GM12878 (cell line): Measurements from ENCODE around the gene HMCN2. TPM values are rescaled to one million over a fixed set of nuclear protein-coding genes. Genes with fewer than 3 reads are reported as not detected.
A peak's percentile ranks its signal among the peaks of the same experiment; 100 is the strongest.

Source experiments
- ATAC-seq: fragments of 200-7000 bp; cut with Tn5 transposase; 3 replicates; pipeline ENCODE4 v1.9.1; 2020; ENCODE audit warnings: mild to moderate bottlenecking, moderate library complexity
- BruUV-seq: library from RNA; stranded (reverse); fragments of 400-500 nt; replicated peaks from 2 replicates; lab custom pipeline; 2021; lab: Mats Ljungman, UMichigan
- CTCF ChIA-PET: fragments of 300-600 bp; sonication (Branson Sonifier 250); formaldehyde crosslinking; extraction: SDS; loops from one replicate; lab custom pipeline; 2021; ENCODE audit warnings: inconsistent platforms; lab: Yijun Ruan, JAX
- POLR2A ChIA-PET: fragments of 350-600 bp; formaldehyde crosslinking; extraction: SDS; loops from one replicate; lab custom pipeline; 2021; ENCODE audit warnings: inconsistent platforms; lab: Charles Lee
- RAD21 ChIA-PET: fragments of 300-600 bp; sonication (Branson Sonifier 250); formaldehyde crosslinking; loops from one replicate; lab custom pipeline; 2023; ENCODE audit warnings: antibody characterized with exemption; ENCODE audit not compliant: unreplicated experiment; lab: Charles Lee
- SMC1A ChIA-PET: fragments of 300-600 bp; sonication (Branson Sonifier 250); formaldehyde crosslinking; loops from one replicate; lab custom pipeline; 2023; ENCODE audit not compliant: unreplicated experiment, uncharacterized antibody; lab: Charles Lee
- DNase-seq: peaks from one replicate; pipeline ENCODE4 v3.0.0-alpha.2; 2011; ENCODE audit warnings: low read depth, low spot score
- FAIRE-seq: peaks from 3 replicates; lab custom pipeline; 2011; peaks lifted over from hg19 to GRCh38; lab: Jason Lieb, UNC
- H2AFZ ChIP-seq: 2 replicates; pipeline ENCODE4 v1.6.0; 2011; ENCODE audit warnings: low read depth, low read length, control low read depth; ENCODE audit not compliant: control insufficient read depth
- H3K27ac ChIP-seq: 2 replicates; pipeline ENCODE4 v1.5.1; 2011; ENCODE audit warnings: control low read depth; ENCODE audit not compliant: control insufficient read depth, insufficient read depth
- H3K27me3 ChIP-seq, 2 experiments: replicated peaks in 1 of 2; 2 replicates each; pipeline versions ENCODE4 v1.6.0 to v1.6.1; 2011; ENCODE audit warnings: low read length in 1 of 2; ENCODE audit not compliant: control insufficient read depth in 2 of 2, insufficient read depth in 2 of 2
- H3K36me3 ChIP-seq, 2 experiments: 2 replicates each; pipeline ENCODE4 v1.5.1; 2011; ENCODE audit warnings: low read length in 1 of 2; ENCODE audit not compliant: control insufficient read depth in 2 of 2, insufficient read depth in 2 of 2
- H3K4me1 ChIP-seq: 2 replicates; pipeline ENCODE4 v1.6.1; 2011; ENCODE audit warnings: mild to moderate bottlenecking, low read length, moderate library complexity, mixed read lengths; ENCODE audit not compliant: control insufficient read depth, insufficient read depth
- H3K4me2 ChIP-seq: 2 replicates; pipeline ENCODE4 v1.6.0; 2011; ENCODE audit warnings: control low read depth; ENCODE audit not compliant: control insufficient read depth, insufficient read depth
- H3K4me3 ChIP-seq: fragments of 200-600 bp; sonication (generic); 2 replicates; pipeline ENCODE4 v1.5.1; 2016
- H3K79me2 ChIP-seq: 2 replicates; pipeline ENCODE4 v1.6.0; 2011; ENCODE audit warnings: low read length; ENCODE audit not compliant: control insufficient read depth, insufficient read depth
- H3K9ac ChIP-seq: 2 replicates; pipeline ENCODE4 v1.8.0; 2011; ENCODE audit warnings: low read length, control low read depth, mixed read lengths; ENCODE audit not compliant: control insufficient read depth, insufficient read depth
- H3K9me3 ChIP-seq: replicated peaks from 3 replicates; pipeline ENCODE4 v1.5.1; 2011; ENCODE audit warnings: mild to moderate bottlenecking, low read length; ENCODE audit not compliant: control insufficient read depth, insufficient read depth
- H4K20me1 ChIP-seq: 2 replicates; pipeline ENCODE4 v1.6.0; 2011; ENCODE audit not compliant: control insufficient read depth, insufficient read depth
- TCF7 ChIP-seq: IDR thresholded peaks from 2 replicates; pipeline ENCODE4 v1.6.1; 2014; ENCODE audit warnings: antibody characterized with exemption, borderline replicate concordance
- ZNF207 ChIP-seq: fragments of 450-650 bp; IDR thresholded peaks from 2 replicates; pipeline ENCODE4 v1.6.1; 2014; ENCODE audit warnings: antibody characterized with exemption, mild to moderate bottlenecking, borderline replicate concordance
- ZNF384 ChIP-seq: IDR thresholded peaks from 2 replicates; pipeline ENCODE4 v1.6.1; 2012; ENCODE audit warnings: low read depth, mild to moderate bottlenecking, low read length, improper control_type of control experiment, borderline replicate concordance
- WGBS: methylation state at CpG from one replicate; pipeline ENCODE4 v1.1.6; 2016; ENCODE audit warnings: low lambda C conversion rate; ENCODE audit not compliant: insufficient replicate concordance, insufficient coverage; ENCODE audit errors: missing lambda C conversion rate; 5-methylcytosine and 5-hydroxymethylcytosine counted together
- in situ Hi-C: fragments of 300-500 bp; cut with MboI; formaldehyde crosslinking; loops from 9 replicates; pipeline ENCODE4 v1.14.3; 2018; ENCODE audit warnings: mixed read lengths
- intact Hi-C: fragments of 100-400 bp; cut with micrococcal nuclease; formaldehyde crosslinking; loops from one replicate; pipeline ENCODE4 v1.14.2; 2022; ENCODE audit not compliant: unreplicated experiment
- polyA plus RNA-seq, 11 experiments: library from polyadenylated mRNA; depleted of rRNA in 4 of 11; unstranded in 6 of 11; stranded (reverse) in 5 of 11; fragments of >200 nt; fragmentation: Nextera tagmentation in 4 of 11; fragmentation: Illumina TruSeq in 1 of 11; extraction: Ambion mirVana in 4 of 11; extraction: Trizol in 1 of 11; gene quantifications; 1 replicate in 1 of 11; 2 replicates in 10 of 11; pipeline versions ENCODE4 v1.2.1 to v1.2.3, GENCODE V29; 2011 to 2016; ENCODE audit warnings: inconsistent platforms in 2 of 11, missing spikeins in 2 of 11, low read depth in 1 of 11
- total RNA-seq, 4 experiments: library from RNA; depleted of rRNA in 3 of 4; stranded (reverse); fragments of >200 nt in 3 of 4; fragmentation: Illumina TruSeq in 1 of 4; extraction: Trizol in 1 of 4; gene quantifications; 2 replicates each; pipeline versions ENCODE4 v1.2.1 to v1.2.3, GENCODE V29; 2013 to 2021

Gene HMCN2
- total and polyA plus RNA-seq, 10 of the 15 experiments (the other 5 are each of a cell fraction or from before 2014, with no cell fraction given) = 0.04 TPM; not detected in 9

GRCh38 chr9:130313103-130313858, 47.7 kb downstream of the HMCN2 start:
- H3K9me3 ChIP-seq = no peaks in the 10 kb centered on the region
- RAD21 ChIA-PET = no interaction called here
- peaks cover 11% of the 10 kb centered on the region for H3K4me1 ChIP-seq
- no peaks in the 10 kb centered on the region for H3K36me3 ChIP-seq
- no peak overlapping the region for H2AFZ ChIP-seq
- no peaks in the 10 kb centered on the region for H4K20me1 ChIP-seq
- SMC1A ChIA-PET = interaction anchor here (0.6 to 1.2 kb wide), 3 partner anchors 70 to 934 kb away, joined by 3 read pairs; no protein-coding TSS in a partner anchor
- H3K27ac ChIP-seq = no peak overlapping the region
- TF ChIP-seq ZNF384 = 0 out of 2 replicates have a peak, but pooled peaks have one; percentile 10
- TF ChIP-seq ZNF207 = no peak
- no peak for TF ChIP-seq TCF7
- TF ChIP-seq, all 136 proteins: peak for 1
- FAIRE-seq = no peak
- Histone ChIP-seq H3K9ac (no peak overlapping the region), H3K79me2 (no peaks in the 10 kb centered on the region), H3K27me3 (no peaks in the 10 kb centered on the region; a peak in 2 of 4 replicates), H3K4me3 (no peak overlapping the region), H3K4me2 (no peak overlapping the region)
- BruUV-seq = no TSS peak
- 39% methylated on average over 15 of the region's 16 CpGs for WGBS
- in situ Hi-C loops = no loop called here
- peak; percentile 12; the same call in 2 of the 3 replicates for ATAC-seq
- intact Hi-C loops = no loop called here
- ChIA-PET POLR2A (no interaction called here), CTCF (interaction anchor here (0.6 to 3.2 kb wide), 4 partner anchors 11 to 564 kb away, joined by 3 to 13 read pairs (median 3); no protein-coding TSS in a partner anchor)
- no peak for DNase-seq
